Measurements from ENCODE around the gene NTNG1. TPM values are rescaled to one million over a fixed set of nuclear protein-coding genes. Genes with fewer than 3 reads are reported as not detected.

Gene NTNG1
- total and polyA plus RNA-seq, 10 of the 15 experiments (the other 5 are each of a cell fraction or from before 2014, with no cell fraction given): 0.18 to 2.3 (median 1.1) TPM; not detected in 1

DNA sequence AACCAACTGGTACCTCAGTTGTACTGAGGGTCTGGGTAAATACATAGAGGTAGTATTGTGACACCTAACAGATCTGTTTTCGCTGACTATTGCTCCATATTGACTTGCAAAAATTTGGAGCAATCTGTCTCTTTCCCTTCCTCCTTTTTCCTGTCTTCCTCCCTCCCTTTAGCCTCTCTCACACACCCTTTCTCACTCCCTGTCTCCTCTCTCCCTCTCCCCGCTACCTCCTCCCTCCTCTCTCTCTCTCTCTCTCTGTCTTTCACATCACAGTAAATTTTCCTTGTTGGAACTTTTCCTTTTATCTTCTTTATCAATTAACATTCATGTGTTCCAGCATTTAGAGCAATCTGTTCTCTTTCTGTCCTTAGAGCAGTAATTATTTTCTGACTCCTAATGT lies 278.2 kb downstream of the NTNG1 start:
- no peaks in the 10 kb centered on the region for H3K4me1 ChIP-seq (ENCODE audit: control insufficient read depth, insufficient read depth, low read length)
- 46% methylated on average over 2 of the region's 2 CpGs for WGBS (ENCODE audit: insufficient coverage, insufficient replicate concordance, low lambda C conversion rate, missing lambda C conversion rate)
- no peaks in the 10 kb centered on the region for H3K36me3 ChIP-seq (ENCODE audit: control insufficient read depth in 2 of 2, insufficient read depth in 2 of 2, low read length in 1 of 2)
- no peaks in the 10 kb centered on the region for H4K20me1 ChIP-seq (ENCODE audit: control insufficient read depth, insufficient read depth)
- DNase-seq (ENCODE audit: low read depth, low spot score) (no peak), ATAC-seq (no peak), FAIRE-seq (no peak)
- no peak overlapping the region for H3K4me3 ChIP-seq
- H3K4me2 ChIP-seq (ENCODE audit: control insufficient read depth, insufficient read depth): no peak overlapping the region
- no peaks in the 10 kb centered on the region for H3K27me3 ChIP-seq (replicated peaks in 1 of 2; ENCODE audit: control insufficient read depth in 2 of 2, insufficient read depth in 2 of 2, low read length in 1 of 2)
- no peaks in the 10 kb centered on the region for H3K9me3 ChIP-seq (replicated peaks; ENCODE audit: control insufficient read depth, insufficient read depth, low read length)
- TF ChIP-seq, protein P1, sequence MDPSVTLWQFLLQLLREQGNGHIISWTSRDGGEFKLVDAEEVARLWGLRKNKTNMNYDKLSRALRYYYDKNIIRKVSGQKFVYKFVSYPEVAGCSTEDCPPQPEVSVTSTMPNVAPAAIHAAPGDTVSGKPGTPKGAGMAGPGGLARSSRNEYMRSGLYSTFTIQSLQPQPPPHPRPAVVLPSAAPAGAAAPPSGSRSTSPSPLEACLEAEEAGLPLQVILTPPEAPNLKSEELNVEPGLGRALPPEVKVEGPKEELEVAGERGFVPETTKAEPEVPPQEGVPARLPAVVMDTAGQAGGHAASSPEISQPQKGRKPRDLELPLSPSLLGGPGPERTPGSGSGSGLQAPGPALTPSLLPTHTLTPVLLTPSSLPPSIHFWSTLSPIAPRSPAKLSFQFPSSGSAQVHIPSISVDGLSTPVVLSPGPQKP (IDR thresholded peaks at IDR 0.05; ENCODE audit: low read depth, low read length): no peak
- no peak for TF ChIP-seq ZNF384 (IDR thresholded peaks at IDR 0.05; ENCODE audit: borderline replicate concordance, low read depth, low read length)
- no peak for TF ChIP-seq NRF1 (conservative IDR thresholded peaks at IDR 0.05; ENCODE audit: low read depth, low read length)
- TF ChIP-seq ESRRA (IDR thresholded peaks at IDR 0.05; ENCODE audit: low read length): no peak
- TF ChIP-seq, protein P2, sequence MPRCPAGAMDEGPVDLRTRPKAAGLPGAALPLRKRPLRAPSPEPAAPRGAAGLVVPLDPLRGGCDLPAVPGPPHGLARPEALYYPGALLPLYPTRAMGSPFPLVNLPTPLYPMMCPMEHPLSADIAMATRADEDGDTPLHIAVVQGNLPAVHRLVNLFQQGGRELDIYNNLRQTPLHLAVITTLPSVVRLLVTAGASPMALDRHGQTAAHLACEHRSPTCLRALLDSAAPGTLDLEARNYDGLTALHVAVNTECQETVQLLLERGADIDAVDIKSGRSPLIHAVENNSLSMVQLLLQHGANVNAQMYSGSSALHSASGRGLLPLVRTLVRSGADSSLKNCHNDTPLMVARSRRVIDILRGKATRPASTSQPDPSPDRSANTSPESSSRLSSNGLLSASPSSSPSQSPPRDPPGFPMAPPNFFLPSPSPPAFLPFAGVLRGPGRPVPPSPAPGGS (IDR thresholded peaks at IDR 0.05; ENCODE audit: borderline replicate concordance, insufficient read depth, low read depth, low read length, poor library complexity, severe bottlenecking): no peak
- no peak for TF ChIP-seq SREBF1 (IDR thresholded peaks at IDR 0.05; ENCODE audit: low read length)
- TF ChIP-seq, protein P3, sequence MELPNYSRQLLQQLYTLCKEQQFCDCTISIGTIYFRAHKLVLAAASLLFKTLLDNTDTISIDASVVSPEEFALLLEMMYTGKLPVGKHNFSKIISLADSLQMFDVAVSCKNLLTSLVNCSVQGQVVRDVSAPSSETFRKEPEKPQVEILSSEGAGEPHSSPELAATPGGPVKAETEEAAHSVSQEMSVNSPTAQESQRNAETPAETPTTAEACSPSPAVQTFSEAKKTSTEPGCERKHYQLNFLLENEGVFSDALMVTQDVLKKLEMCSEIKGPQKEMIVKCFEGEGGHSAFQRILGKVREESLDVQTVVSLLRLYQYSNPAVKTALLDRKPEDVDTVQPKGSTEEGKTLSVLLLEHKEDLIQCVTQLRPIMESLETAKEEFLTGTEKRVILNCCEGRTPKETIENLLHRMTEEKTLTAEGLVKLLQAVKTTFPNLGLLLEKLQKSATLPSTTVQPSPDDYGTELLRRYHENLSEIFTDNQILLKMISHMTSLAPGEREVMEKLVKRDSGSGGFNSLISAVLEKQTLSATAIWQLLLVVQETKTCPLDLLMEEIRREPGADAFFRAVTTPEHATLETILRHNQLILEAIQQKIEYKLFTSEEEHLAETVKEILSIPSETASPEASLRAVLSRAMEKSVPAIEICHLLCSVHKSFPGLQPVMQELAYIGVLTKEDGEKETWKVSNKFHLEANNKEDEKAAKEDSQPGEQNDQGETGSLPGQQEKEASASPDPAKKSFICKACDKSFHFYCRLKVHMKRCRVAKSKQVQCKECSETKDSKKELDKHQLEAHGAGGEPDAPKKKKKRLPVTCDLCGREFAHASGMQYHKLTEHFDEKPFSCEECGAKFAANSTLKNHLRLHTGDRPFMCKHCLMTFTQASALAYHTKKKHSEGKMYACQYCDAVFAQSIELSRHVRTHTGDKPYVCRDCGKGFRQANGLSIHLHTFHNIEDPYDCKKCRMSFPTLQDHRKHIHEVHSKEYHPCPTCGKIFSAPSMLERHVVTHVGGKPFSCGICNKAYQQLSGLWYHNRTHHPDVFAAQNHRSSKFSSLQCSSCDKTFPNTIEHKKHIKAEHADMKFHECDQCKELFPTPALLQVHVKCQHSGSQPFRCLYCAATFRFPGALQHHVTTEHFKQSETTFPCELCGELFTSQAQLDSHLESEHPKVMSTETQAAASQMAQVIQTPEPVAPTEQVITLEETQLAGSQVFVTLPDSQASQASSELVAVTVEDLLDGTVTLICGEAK (IDR thresholded peaks at IDR 0.05; ENCODE audit: borderline replicate concordance): no peak
- TF ChIP-seq IKZF2 (IDR thresholded peaks at IDR 0.05): no peak
- TF ChIP-seq SRF (IDR thresholded peaks at IDR 0.05; ENCODE audit: low read depth in 2 of 2, low read length in 2 of 2): no peak
- TF ChIP-seq, protein P4, sequence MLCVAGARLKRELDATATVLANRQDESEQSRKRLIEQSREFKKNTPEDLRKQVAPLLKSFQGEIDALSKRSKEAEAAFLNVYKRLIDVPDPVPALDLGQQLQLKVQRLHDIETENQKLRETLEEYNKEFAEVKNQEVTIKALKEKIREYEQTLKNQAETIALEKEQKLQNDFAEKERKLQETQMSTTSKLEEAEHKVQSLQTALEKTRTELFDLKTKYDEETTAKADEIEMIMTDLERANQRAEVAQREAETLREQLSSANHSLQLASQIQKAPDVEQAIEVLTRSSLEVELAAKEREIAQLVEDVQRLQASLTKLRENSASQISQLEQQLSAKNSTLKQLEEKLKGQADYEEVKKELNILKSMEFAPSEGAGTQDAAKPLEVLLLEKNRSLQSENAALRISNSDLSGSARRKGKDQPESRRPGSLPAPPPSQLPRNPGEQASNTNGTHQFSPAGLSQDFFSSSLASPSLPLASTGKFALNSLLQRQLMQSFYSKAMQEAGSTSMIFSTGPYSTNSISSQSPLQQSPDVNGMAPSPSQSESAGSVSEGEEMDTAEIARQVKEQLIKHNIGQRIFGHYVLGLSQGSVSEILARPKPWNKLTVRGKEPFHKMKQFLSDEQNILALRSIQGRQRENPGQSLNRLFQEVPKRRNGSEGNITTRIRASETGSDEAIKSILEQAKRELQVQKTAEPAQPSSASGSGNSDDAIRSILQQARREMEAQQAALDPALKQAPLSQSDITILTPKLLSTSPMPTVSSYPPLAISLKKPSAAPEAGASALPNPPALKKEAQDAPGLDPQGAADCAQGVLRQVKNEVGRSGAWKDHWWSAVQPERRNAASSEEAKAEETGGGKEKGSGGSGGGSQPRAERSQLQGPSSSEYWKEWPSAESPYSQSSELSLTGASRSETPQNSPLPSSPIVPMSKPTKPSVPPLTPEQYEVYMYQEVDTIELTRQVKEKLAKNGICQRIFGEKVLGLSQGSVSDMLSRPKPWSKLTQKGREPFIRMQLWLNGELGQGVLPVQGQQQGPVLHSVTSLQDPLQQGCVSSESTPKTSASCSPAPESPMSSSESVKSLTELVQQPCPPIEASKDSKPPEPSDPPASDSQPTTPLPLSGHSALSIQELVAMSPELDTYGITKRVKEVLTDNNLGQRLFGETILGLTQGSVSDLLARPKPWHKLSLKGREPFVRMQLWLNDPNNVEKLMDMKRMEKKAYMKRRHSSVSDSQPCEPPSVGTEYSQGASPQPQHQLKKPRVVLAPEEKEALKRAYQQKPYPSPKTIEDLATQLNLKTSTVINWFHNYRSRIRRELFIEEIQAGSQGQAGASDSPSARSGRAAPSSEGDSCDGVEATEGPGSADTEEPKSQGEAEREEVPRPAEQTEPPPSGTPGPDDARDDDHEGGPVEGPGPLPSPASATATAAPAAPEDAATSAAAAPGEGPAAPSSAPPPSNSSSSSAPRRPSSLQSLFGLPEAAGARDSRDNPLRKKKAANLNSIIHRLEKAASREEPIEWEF (IDR thresholded peaks at IDR 0.05; ENCODE audit: insufficient replicate concordance, low read depth, low read length): no peak
- ChIA-PET RAD21 (ENCODE audit: unreplicated experiment) (no interaction called here), SMC1A (ENCODE audit: uncharacterized antibody, unreplicated experiment) (no interaction called here), CTCF (interaction anchor here (0.8 to 3.2 kb wide), 4 partner anchors 11 to 111 kb away, joined by 3 to 13 read pairs (median 6); no protein-coding TSS in a partner anchor), POLR2A (no interaction called here)
- intact Hi-C loops (cut with micrococcal nuclease; ENCODE audit: unreplicated experiment): no loop called here
- H2AFZ ChIP-seq (ENCODE audit: control insufficient read depth, low read depth, low read length): no peak overlapping the region
- no TSS peak for BruUV-seq (replicated peaks)
- H3K27ac ChIP-seq (ENCODE audit: control insufficient read depth, insufficient read depth): no peak overlapping the region
- no peaks in the 10 kb centered on the region for H3K79me2 ChIP-seq (ENCODE audit: control insufficient read depth, insufficient read depth, low read length)
- no peak overlapping the region for H3K9ac ChIP-seq (ENCODE audit: control insufficient read depth, insufficient read depth, low read length)
- in situ Hi-C loops (cut with MboI): no loop called here
